Loucy (cell line): Measurements from ENCODE around the gene SIPA1.
"Not testable (repeated sequence)": the region's sequence is repeated elsewhere in the genome, so short reads cannot be mapped to it uniquely, and the experiment has no call there.

ENCODE experiments used
- H2AFZ ChIP-seq: fragments of 200-600 bp; sonication (generic); 2 replicates; pipeline ENCODE4 v1.6.0; 2016; ENCODE audit warnings: antibody characterized with exemption, mild to moderate bottlenecking, low read length, moderate library complexity
- H3F3A ChIP-seq: fragments of 200-600 bp; 2 replicates; pipeline ENCODE4 v1.6.0; 2016; ENCODE audit warnings: antibody characterized with exemption, low read depth, mild to moderate bottlenecking
- H3K27me3 ChIP-seq: fragments of 200-600 bp; sonication (generic); 2 replicates; pipeline ENCODE4 v1.6.1; 2014; ENCODE audit warnings: low read length, mild to moderate bottlenecking; ENCODE audit not compliant: insufficient read depth, poor library complexity, severe bottlenecking
- H3K36me3 ChIP-seq: fragments of 200-600 bp; sonication (generic); 2 replicates; pipeline ENCODE4 v1.6.1; 2016; ENCODE audit warnings: low read length; ENCODE audit not compliant: insufficient read depth
- H3K4me1 ChIP-seq: fragments of 200-600 bp; sonication (generic); 2 replicates; pipeline ENCODE4 v1.5.1; 2014; ENCODE audit warnings: low read length, mild to moderate bottlenecking; ENCODE audit not compliant: insufficient read depth, poor library complexity, severe bottlenecking
- H3K4me2 ChIP-seq: fragments of 200-600 bp; sonication (generic); 2 replicates; pipeline ENCODE4 v1.6.0; 2014; ENCODE audit warnings: antibody characterized with exemption, low read length, low read depth, mild to moderate bottlenecking; ENCODE audit not compliant: poor library complexity, severe bottlenecking
- H3K4me3 ChIP-seq: fragments of 200-600 bp; sonication (generic); 2 replicates; pipeline ENCODE4 v1.5.1; 2014; ENCODE audit warnings: low read length, mild to moderate bottlenecking, mixed read lengths; ENCODE audit not compliant: poor library complexity, severe bottlenecking
- H3K79me2 ChIP-seq: fragments of 200-600 bp; sonication (generic); 2 replicates; pipeline ENCODE4 v1.6.1; 2014; ENCODE audit warnings: low read length; ENCODE audit not compliant: insufficient read depth
- H3K9ac ChIP-seq: fragments of 200-600 bp; sonication (generic); 2 replicates; pipeline ENCODE4 v1.6.0; 2014; ENCODE audit warnings: mild to moderate bottlenecking, low read depth, low read length, moderate library complexity; ENCODE audit not compliant: poor library complexity, severe bottlenecking
- H3K9me2 ChIP-seq: fragments of 200-600 bp; sonication (generic); replicated peaks from 2 replicates; pipeline ENCODE4 v1.6.1; 2016; ENCODE audit warnings: low read depth, low read length, mixed read lengths
- H3K9me3 ChIP-seq: fragments of 200-600 bp; sonication (generic); 2 replicates; pipeline ENCODE4 v1.6.1; 2014; ENCODE audit warnings: mild to moderate bottlenecking, antibody characterized with exemption, low read length, low read depth; ENCODE audit not compliant: insufficient read depth
- H4K20me1 ChIP-seq: fragments of 200-600 bp; sonication (generic); 2 replicates; pipeline ENCODE4 v1.6.0; 2014; ENCODE audit warnings: antibody characterized with exemption, low read length, mild to moderate bottlenecking; ENCODE audit not compliant: insufficient read depth, poor library complexity, severe bottlenecking
- CTCF ChIP-seq: fragments of 200-600 bp; sonication (generic); conservative IDR thresholded peaks from 2 replicates; pipeline ENCODE4 v1.5.1; 2014; ENCODE audit warnings: mild to moderate bottlenecking, antibody characterized with exemption, low read length
- EZH2phosphoT487 ChIP-seq: fragments of 200-600 bp; IDR thresholded peaks from 2 replicates; pipeline ENCODE4 v1.6.1; 2018; ENCODE audit warnings: antibody characterized with exemption, mild to moderate bottlenecking, moderate library complexity, borderline replicate concordance

The SIPA1 gene

GRCh38 chr11:65637032-65637557 is 806 bp upstream of the SIPA1 start:
- Histone ChIP-seq H3K36me3 (peaks cover 28% of the 10 kb centered on the region; the same call in 1 of the 2 replicates), H3K4me1 (peaks cover 37% of the 10 kb centered on the region), H3K27me3 (no peaks in the 10 kb centered on the region), H3K79me2 (peaks cover 15% of the 10 kb centered on the region; the same call in 1 of the 2 replicates), H4K20me1 (no peaks in the 10 kb centered on the region), H3K4me2 (peak overlapping the region; percentile 80), H2AFZ (no peak overlapping the region), H3K9ac (peak overlapping the region; percentile 76), H3F3A (no peaks in the 10 kb centered on the region), H3K9me3 (no peaks in the 10 kb centered on the region), H3K9me2 (no peaks in the 10 kb centered on the region), H3K4me3 (peak overlapping the region; percentile 83)
- no peak for TF ChIP-seq CTCF
- TF ChIP-seq EZH2phosphoT487 = no peak

DNA sequence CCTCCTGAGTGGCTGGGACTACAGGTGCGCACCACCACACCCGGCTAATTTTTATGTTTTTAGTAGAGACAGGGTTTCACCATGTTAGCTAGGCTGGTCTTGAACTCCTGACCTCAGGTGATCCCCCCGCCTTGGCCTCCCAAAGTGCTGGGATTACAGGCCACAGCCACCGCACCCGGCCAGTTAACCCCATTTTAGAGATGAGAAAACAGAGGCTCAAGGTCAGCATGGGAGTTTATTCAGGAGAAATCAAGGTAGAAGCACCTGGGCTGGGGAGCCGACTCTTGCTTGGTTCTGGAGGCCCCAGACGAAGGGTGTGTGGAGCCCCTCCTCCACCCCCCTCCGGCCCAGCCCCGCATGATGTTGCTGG is 1.3 kb downstream of the SIPA1 start:
- Histone ChIP-seq H3K4me2 (peak overlapping the region; percentile 80), H3K4me1 (peaks cover 29% of the 10 kb centered on the region), H3K4me3 (peak overlapping the region; percentile 83)

DNA sequence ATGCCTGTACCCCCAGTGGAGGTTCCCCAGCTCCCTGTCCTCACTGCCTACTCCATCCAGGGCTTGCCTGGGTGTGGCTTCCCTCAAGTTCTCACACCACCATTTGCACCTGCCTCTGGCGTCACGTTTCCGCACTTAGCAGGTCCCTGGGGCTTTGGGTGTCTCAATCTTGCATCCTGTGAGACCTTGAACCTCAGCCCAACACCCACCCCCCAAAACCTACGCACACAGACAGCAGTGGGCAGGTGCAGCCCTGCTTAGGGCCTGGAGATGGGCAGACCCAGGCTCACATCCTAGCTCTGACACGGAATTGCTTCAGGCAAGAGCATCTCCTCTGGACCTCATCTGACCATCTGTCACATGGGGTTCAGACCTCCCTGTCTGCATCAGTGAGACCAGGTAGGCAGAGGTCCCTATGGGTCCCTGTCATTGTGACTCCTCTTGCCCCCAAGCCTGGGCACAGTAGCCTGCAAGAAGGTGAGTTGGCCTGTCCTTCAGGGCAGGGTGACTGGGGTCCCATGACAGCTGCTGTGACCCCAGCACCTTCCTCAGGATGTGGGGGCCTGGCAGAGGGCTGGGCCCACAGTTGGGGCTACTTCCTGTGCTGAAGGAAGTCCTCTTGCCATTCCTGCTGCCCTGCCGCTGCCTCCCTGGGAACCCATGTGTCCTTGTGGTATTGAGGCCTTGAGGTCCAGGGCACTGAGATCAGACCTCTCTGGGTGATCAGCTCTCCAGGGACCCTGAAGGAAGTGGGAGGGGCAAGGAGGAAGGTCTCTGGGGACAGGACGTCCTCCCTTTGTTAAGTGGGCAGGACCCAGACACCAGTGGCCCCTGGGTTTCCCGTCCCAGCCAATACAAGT is 2.0 kb downstream of the SIPA1 start:
- peak overlapping the region; percentile 80 for H3K4me2 ChIP-seq
- H3K79me2 ChIP-seq = peaks cover 20% of the 10 kb centered on the region; the same call in 1 of the 2 replicates
- no peaks in the 10 kb centered on the region for H3F3A ChIP-seq
- no peaks in the 10 kb centered on the region for H3K9me3 ChIP-seq
- no peaks in the 10 kb centered on the region for H3K9me2 ChIP-seq
- peaks cover 21% of the 10 kb centered on the region; the same call in 1 of the 2 replicates for H3K36me3 ChIP-seq
- H4K20me1 ChIP-seq = no peaks in the 10 kb centered on the region
- peaks cover 29% of the 10 kb centered on the region for H3K4me1 ChIP-seq
- peak overlapping the region; percentile 74 for H3K9ac ChIP-seq
- H3K4me3 ChIP-seq = peak overlapping the region; percentile 83
- no peaks in the 10 kb centered on the region for H3K27me3 ChIP-seq
- TF ChIP-seq EZH2phosphoT487 (no peak), CTCF (no peak)
- H2AFZ ChIP-seq = no peak overlapping the region

More for the DNA sequence above, 1.3 kb downstream of the SIPA1 start:
- not testable (repeated sequence) for H4K20me1 ChIP-seq, H3K9me3 ChIP-seq, H3K9me2 ChIP-seq, H3K27me3 ChIP-seq, H3F3A ChIP-seq, H2AFZ ChIP-seq
- H3K79me2 ChIP-seq = peaks cover 20% of the 10 kb centered on the region; the same call in 1 of the 2 replicates
- H3K36me3 ChIP-seq = peaks cover 27% of the 10 kb centered on the region; the same call in 1 of the 2 replicates
- H3K9ac ChIP-seq = peak overlapping the region; percentile 74
